GM12873 (cell line): ENCODE measurements around the gene GAA.

Source experiments
- TF ChIP-seq, protein P1 (sequence below): IDR thresholded peaks from 2 replicates; pipeline ENCODE4 v1.5.1; 2012; ENCODE audit warnings: low read depth, mild to moderate bottlenecking, moderate library complexity, low read length, control low read depth; ENCODE audit not compliant: insufficient read depth; ENCODE audit errors: missing control alignments

The GAA gene

DNA sequence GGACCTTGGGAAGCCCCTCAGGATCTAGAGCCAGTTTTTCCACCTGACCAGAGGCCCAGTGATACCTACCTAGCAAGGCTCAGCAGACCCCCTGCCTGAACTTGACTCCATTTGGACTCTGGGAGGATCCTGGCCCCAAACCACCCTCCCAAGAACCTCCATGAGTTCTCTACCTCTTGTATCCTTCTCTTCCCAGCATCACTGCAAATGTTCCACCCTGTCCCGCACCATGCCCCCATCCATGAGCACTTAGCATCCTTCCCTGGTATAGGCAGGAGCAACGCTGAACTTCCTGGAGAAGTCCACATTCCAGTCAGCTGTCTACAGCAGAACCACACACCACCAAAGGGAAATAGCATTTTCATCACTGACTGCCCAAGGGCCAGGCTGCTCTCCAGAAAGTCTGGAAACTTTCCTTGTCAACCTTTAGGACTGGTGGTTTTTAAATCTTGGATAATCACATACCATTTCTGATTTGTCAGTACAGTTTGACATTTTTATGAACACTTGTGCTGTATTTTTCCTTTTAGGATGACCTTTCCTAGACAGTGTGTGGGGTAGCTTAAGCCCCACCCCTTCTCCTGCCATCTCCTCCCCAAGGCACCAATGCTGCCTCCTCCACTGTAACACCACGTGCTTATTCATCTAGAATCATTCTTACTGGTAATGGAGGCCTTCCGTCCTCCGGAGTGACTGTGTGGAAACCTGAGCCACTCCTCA, 31.7 kb downstream of the GAA start:
- TF ChIP-seq, protein P1, sequence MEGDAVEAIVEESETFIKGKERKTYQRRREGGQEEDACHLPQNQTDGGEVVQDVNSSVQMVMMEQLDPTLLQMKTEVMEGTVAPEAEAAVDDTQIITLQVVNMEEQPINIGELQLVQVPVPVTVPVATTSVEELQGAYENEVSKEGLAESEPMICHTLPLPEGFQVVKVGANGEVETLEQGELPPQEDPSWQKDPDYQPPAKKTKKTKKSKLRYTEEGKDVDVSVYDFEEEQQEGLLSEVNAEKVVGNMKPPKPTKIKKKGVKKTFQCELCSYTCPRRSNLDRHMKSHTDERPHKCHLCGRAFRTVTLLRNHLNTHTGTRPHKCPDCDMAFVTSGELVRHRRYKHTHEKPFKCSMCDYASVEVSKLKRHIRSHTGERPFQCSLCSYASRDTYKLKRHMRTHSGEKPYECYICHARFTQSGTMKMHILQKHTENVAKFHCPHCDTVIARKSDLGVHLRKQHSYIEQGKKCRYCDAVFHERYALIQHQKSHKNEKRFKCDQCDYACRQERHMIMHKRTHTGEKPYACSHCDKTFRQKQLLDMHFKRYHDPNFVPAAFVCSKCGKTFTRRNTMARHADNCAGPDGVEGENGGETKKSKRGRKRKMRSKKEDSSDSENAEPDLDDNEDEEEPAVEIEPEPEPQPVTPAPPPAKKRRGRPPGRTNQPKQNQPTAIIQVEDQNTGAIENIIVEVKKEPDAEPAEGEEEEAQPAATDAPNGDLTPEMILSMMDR: no peak

DNA sequence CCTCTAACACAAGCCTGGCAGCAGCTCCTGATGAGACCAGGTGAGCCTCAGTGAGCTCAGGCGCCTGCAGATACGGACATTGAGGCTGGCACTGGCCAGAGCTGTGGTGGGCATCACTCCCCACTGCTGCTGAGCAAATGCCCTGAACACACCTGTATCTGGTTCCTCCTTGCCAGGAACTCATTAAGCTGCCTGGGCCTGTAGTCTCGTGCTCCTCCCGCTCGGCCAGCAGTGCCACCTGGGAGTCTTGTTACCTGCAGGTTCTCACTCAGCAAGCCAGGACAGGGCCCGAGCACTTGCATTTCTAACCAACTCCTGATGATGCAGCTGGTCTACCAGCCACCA, 32.2 kb downstream of the GAA start:
- TF ChIP-seq, protein P1: no peak

DNA sequence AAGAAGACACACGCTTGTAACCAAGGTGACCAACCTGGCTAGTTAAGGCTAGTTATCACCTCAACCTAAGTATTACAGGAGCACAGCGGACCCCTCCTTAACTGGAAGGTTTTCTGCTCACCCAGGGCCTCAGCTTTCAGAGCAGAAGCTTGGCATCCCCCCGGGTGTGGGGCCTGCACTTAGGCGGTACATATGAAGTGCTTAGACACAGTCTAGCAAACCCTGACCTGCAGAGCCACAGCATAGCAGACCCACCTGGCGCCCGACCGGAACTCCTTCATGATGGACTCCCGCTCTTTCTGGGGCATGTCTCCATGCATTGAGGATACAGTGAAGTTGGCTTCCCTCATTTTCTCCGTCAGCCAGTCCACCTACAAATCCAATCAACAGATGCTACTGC, 35.8 kb downstream of the GAA start:
- TF ChIP-seq, protein P1: no peak

DNA sequence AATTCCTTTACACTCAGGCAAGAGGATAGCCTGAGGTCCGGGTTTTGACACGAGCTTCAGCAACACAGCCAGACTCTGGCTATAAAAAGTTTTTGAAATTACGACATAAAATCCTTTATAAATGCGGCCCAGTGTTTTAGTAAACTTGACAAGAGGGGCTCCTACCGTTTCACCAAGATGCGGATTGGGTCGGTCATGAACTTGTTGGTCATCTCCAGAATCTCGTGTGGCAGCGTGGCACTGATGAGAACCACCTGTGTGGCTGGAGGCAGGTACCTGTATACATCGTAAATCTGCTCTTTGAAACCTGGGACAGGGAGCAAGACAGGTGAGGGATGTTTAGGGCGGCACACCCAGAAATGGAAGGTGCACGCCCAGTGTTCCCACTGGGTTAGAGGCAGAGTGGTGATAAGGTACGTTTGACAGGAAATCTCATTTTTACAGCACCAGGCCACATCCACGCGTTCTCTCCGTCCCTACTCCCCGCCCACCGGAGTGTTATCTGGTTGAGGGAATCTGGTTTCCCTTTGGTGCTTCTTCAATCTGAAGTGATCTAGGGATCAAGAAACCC, 37.6 kb downstream of the GAA start:
- TF ChIP-seq, protein P1: no peak

DNA sequence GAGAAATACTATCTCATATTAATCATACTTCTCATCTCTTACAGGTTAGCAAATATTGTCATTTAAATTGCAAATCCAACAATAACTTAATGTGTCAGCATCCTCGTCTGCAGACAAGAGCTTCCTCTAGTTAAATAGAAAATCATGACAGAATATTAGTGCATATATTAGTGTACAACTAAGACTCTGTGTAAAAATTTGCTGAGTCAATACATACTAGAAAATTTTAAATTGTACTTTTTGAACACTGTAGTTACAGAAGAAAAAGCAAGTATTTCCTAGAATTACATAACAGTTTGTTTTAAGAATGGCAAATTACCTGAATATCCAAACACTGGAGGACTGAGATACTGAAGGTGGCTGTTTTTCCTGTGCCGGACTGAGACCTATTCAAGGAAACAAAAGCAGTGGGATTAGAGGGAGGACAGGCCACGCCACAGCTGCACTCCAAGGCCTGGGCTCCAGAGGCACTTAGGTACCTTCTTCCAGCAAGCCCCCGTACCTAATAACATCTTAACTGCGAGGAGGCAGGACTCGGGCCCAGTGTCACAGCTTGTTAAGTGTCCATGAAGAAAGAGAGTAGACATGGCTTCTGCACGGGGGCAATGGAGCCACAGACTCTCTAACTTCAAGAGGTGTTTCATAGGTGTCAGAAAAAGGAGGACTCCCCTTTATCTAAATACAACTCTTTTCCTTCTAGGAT, 40.2 kb downstream of the GAA start:
- TF ChIP-seq, protein P1: no peak

DNA sequence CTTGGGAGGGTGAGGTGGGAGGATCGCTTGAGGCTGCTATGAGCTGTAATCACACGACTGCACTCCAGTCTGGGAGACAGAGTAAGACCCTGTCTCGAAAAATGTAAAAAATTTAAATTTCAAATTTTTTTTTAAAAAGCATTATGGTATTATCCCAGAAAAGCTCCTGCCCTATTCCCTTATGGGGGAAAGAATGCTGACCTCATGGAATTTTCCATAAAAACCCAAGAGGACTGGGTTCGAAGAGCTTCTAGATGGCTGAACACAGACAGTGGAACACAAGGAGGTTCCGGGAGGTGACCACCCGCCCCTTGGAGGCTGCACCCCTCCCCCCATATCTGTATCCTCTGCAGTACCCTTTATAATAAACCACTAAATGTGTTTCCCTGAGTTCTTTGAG, 41.5 kb downstream of the GAA start:
- TF ChIP-seq, protein P1: no peak

DNA sequence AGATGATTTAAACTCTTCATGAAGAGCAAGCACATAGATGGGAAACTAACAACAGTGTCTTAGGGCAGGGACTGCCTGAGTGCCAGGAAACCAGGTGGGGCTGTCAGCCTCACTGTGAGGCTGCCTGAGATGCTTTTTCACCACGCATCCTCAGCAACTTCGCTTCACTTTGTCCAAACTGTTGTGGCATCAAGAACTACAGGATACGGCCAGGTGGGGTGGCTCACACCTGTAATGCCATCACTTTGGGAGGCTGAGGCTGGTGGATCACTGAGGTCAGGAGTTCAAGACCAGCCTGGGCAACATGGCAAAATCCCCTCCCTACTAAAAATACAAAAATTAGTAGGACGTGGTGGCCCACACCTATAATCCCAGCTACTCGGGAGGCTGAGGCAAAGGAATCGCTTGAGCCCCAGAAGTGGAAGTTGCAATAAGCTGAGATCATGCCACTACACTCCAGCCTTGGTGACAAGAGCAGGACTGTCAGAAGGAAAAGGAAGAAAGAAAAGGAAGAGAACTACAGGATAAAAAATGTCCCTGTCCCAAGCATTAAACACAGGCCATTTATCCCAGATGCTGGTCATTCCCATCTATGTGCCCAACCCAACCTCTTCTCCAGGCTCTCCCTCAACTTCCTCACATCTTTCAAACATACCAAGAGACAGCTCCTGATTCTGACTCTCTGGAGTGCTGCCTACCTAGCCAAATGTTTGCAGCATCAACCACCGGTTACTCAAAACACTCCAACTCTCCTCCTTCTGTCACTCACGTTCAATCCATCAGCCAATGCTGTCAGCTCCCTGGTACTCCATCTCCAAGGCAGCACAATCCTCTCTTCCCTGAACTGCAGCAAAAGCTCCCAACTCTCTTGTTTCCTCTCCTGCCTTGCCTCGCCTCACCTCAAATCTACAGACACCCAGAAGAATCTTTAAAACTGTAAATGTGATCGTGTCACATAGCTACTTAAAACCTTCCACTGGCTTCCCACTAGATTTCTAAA, 44.0 kb downstream of the GAA start:
- TF ChIP-seq, protein P1: no peak
